ENCODE results near the gene DCST2.

DNA sequence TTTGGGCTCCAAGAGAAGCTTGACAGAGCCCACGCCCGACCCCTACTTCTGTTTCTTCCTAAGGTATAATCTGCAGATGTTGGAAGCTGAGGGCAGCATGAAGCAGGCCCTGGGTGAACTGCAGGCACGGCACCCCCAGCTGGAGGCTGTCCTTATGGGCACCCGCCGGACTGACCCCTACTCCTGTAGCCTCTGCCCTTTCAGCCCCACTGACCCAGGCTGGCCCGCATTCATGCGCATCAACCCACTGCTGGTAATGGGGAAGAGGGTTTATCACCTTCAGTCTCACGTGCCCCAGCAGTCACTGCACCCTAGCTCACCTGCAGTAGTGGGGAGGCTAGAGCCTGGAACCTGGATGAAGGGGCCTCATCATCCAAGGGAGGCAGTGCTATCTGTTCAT is 43.3 kb downstream of the DCST2 start:
- TF ChIP-seq, protein P1, sequence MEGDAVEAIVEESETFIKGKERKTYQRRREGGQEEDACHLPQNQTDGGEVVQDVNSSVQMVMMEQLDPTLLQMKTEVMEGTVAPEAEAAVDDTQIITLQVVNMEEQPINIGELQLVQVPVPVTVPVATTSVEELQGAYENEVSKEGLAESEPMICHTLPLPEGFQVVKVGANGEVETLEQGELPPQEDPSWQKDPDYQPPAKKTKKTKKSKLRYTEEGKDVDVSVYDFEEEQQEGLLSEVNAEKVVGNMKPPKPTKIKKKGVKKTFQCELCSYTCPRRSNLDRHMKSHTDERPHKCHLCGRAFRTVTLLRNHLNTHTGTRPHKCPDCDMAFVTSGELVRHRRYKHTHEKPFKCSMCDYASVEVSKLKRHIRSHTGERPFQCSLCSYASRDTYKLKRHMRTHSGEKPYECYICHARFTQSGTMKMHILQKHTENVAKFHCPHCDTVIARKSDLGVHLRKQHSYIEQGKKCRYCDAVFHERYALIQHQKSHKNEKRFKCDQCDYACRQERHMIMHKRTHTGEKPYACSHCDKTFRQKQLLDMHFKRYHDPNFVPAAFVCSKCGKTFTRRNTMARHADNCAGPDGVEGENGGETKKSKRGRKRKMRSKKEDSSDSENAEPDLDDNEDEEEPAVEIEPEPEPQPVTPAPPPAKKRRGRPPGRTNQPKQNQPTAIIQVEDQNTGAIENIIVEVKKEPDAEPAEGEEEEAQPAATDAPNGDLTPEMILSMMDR (IDR thresholded peaks at IDR 0.05): no peak
- TF ChIP-seq POLR2A (IDR thresholded peaks at IDR 0.05): no peak

All from sigmoid colon (tissue), 3 donors.